Trophoblast cell (in vitro differentiated cells and primary cell): ENCODE data around the gene NDST4.

Experiments
- DNase-seq, 2 donors: peaks; one replicate each; pipeline ENCODE4 v3.0.0-alpha.2; 2016
- H2AFZ ChIP-seq: 2 replicates; pipeline ENCODE4 v1.6.1; 2013; ENCODE audit warnings: low read length, moderate library complexity, mild to moderate bottlenecking; ENCODE audit not compliant: insufficient read depth, poor library complexity
- H2AK5ac ChIP-seq: 2 replicates; pipeline ENCODE4 v1.6.1; 2013; ENCODE audit warnings: mild to moderate bottlenecking, low read length
- H2BK120ac ChIP-seq: 2 replicates; pipeline ENCODE4 v1.6.1; 2013; ENCODE audit warnings: low read length, mild to moderate bottlenecking, moderate library complexity; ENCODE audit not compliant: insufficient read depth, poor library complexity
- H2BK12ac ChIP-seq: 2 replicates; pipeline ENCODE4 v1.6.1; 2013; ENCODE audit warnings: mild to moderate bottlenecking, low read length, moderate library complexity
- H2BK5ac ChIP-seq: 2 replicates; pipeline ENCODE4 v1.6.1; 2013; ENCODE audit warnings: low read length, low read depth, moderate library complexity, mild to moderate bottlenecking; ENCODE audit not compliant: poor library complexity
- H3K14ac ChIP-seq: 2 replicates; pipeline ENCODE4 v1.6.1; 2013; ENCODE audit warnings: mild to moderate bottlenecking, low read length
- H3K18ac ChIP-seq: 2 replicates; pipeline ENCODE4 v1.6.1; 2013; ENCODE audit warnings: mild to moderate bottlenecking, low read length
- H3K23ac ChIP-seq: 2 replicates; pipeline ENCODE4 v1.6.1; 2013; ENCODE audit warnings: low read length
- H3K27ac ChIP-seq: 2 replicates; pipeline ENCODE4 v1.5.1; 2013; ENCODE audit warnings: low read depth, mild to moderate bottlenecking, inconsistent platforms, low read length, moderate library complexity
- H3K27me3 ChIP-seq: 2 replicates; pipeline ENCODE4 v1.6.1; 2013; ENCODE audit warnings: inconsistent platforms, mild to moderate bottlenecking, low read length, moderate library complexity; ENCODE audit not compliant: insufficient read depth
- H3K36me3 ChIP-seq, 2 experiments: 1 replicate in 1 of 2; 2 replicates in 1 of 2; pipeline ENCODE4 v1.6.1; 2013; ENCODE audit warnings: low read length in 2 of 2, mild to moderate bottlenecking in 2 of 2, moderate library complexity in 1 of 2; ENCODE audit not compliant: insufficient read depth in 2 of 2, control insufficient read depth in 1 of 2
- H3K4ac ChIP-seq: 2 replicates; pipeline ENCODE4 v1.6.1; 2013; ENCODE audit warnings: low read depth, mild to moderate bottlenecking, low read length, moderate library complexity
- H3K4me1 ChIP-seq, 2 experiments: 1 replicate in 1 of 2; 2 replicates in 1 of 2; pipeline ENCODE4 v1.6.1; 2013; ENCODE audit warnings: low read length in 2 of 2, mild to moderate bottlenecking in 2 of 2, moderate library complexity in 1 of 2; ENCODE audit not compliant: insufficient read depth in 2 of 2, control insufficient read depth in 1 of 2
- H3K4me2 ChIP-seq: 2 replicates; pipeline ENCODE4 v1.6.1; 2013; ENCODE audit warnings: inconsistent platforms, mild to moderate bottlenecking, low read length, moderate library complexity
- H3K4me3 ChIP-seq: 2 replicates; pipeline ENCODE4 v1.5.1; 2013; ENCODE audit warnings: mild to moderate bottlenecking, low read depth, low read length, inconsistent platforms
- H3K79me1 ChIP-seq: one replicate; pipeline ENCODE4 v1.6.1; 2013; ENCODE audit warnings: low read length
- H3K79me2 ChIP-seq: 2 replicates; pipeline ENCODE4 v1.6.1; 2013; ENCODE audit warnings: low read length, mild to moderate bottlenecking; ENCODE audit not compliant: control insufficient read depth, insufficient read depth, poor library complexity
- H3K9ac ChIP-seq: 2 replicates; pipeline ENCODE4 v1.6.1; 2013; ENCODE audit warnings: mild to moderate bottlenecking, low read length
- H3K9me3 ChIP-seq: 2 replicates; pipeline ENCODE4 v1.6.1; 2013; ENCODE audit warnings: low read depth, mild to moderate bottlenecking, control low read depth, inconsistent platforms, low read length; ENCODE audit not compliant: insufficient read depth
- H4K12ac ChIP-seq: 2 replicates; pipeline ENCODE4 v1.6.1; 2013; ENCODE audit warnings: low read depth, mild to moderate bottlenecking, low read length, moderate library complexity
- H4K8ac ChIP-seq: 2 replicates; pipeline ENCODE4 v1.6.1; 2013; ENCODE audit warnings: low read depth, mild to moderate bottlenecking, low read length, moderate library complexity
- H4K91ac ChIP-seq: one replicate; pipeline ENCODE4 v1.6.1; 2013; ENCODE audit warnings: low read depth, mild to moderate bottlenecking, low read length, moderate library complexity
- WGBS: extraction: QIAGEN DNeasy Blood & Tissue Kit; methylation state at CpG from one replicate; pipeline ENCODE4 v1.1.7; 2013; ENCODE audit warnings: missing lambda C conversion rate; ENCODE audit not compliant: insufficient read length, insufficient coverage; ENCODE audit errors: extremely low coverage; 5-methylcytosine and 5-hydroxymethylcytosine counted together

Gene NDST4

DNA sequence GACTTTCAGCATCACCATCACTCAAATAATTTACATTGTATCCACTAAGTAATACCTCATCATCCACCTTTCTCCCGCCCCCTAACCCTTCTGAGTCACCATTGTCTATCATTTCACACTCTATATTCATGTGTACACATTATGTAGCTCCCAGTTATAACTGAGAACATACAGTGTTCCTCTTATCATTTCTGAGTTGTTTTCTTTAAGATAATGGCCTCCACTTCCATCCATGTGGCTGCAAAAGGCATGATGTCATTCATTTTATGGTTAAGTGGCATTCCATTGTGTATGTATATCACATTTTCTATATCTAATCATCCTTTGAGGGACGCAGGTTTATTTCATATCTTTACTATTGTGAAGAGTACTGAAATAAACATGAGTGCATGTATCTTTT is 14.6 kb upstream of the NDST4 start:
- Histone ChIP-seq H2BK5ac (no peak overlapping the region), H3K79me2 (no peaks in the 10 kb centered on the region), H4K12ac (no peak overlapping the region), H3K9ac (no peak overlapping the region), H2AK5ac (no peak overlapping the region), H3K4me3 (no peak overlapping the region), H2BK120ac (no peak overlapping the region), H3K4me2 (no peak overlapping the region), H4K8ac (no peak overlapping the region), H4K91ac (no peak overlapping the region), H3K18ac (no peak overlapping the region), H2BK12ac (no peak overlapping the region), H3K23ac (no peak overlapping the region), H3K4ac (no peak overlapping the region), H3K36me3 (no peaks in the 10 kb centered on the region), H3K27me3 (no peaks in the 10 kb centered on the region), H3K9me3 (no peaks in the 10 kb centered on the region), H3K4me1 (no peaks in the 10 kb centered on the region), H3K27ac (no peak overlapping the region), H3K14ac (no peak overlapping the region), H2AFZ (no peak overlapping the region), H3K79me1 (no peaks in the 10 kb centered on the region)
- WGBS = no CpG with 5 or more reads among the region's 2 CpGs
- no peak for DNase-seq

DNA sequence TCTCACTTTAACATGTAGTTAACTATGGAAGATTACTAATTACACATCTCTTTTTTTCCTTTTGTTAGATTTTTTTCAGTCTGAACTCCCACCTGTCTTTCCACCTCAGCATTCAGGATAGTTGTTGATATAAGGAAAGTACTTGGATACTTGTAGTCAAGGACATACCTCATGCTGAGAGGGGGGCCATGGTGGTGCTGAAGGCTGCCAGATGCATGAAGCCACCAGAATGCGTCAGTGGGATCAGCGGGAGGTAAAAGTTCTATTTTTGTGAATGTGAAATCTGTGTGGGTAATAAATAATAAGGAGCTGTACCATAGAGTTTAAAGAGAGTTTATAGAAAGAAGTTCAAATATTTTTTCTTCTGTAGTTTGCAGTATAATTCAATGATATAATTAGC is 13.1 kb upstream of the NDST4 start:
- Histone ChIP-seq H3K27ac (no peak overlapping the region), H3K18ac (no peak overlapping the region), H4K8ac (no peak overlapping the region), H3K4me1 (no peaks in the 10 kb centered on the region), H4K12ac (no peak overlapping the region), H2BK12ac (no peak overlapping the region), H2AK5ac (no peak overlapping the region), H3K27me3 (no peaks in the 10 kb centered on the region), H2AFZ (no peak overlapping the region), H3K9me3 (no peaks in the 10 kb centered on the region), H2BK120ac (no peak overlapping the region), H3K14ac (no peak overlapping the region), H3K4me2 (no peak overlapping the region), H3K36me3 (no peaks in the 10 kb centered on the region), H2BK5ac (no peak overlapping the region), H3K9ac (no peak overlapping the region), H3K4ac (no peak overlapping the region), H3K4me3 (no peak overlapping the region), H4K91ac (no peak overlapping the region), H3K79me2 (no peaks in the 10 kb centered on the region), H3K79me1 (no peaks in the 10 kb centered on the region), H3K23ac (no peak overlapping the region)
- WGBS = no CpG with 5 or more reads among the region's 2 CpGs
- no peak for DNase-seq

DNA sequence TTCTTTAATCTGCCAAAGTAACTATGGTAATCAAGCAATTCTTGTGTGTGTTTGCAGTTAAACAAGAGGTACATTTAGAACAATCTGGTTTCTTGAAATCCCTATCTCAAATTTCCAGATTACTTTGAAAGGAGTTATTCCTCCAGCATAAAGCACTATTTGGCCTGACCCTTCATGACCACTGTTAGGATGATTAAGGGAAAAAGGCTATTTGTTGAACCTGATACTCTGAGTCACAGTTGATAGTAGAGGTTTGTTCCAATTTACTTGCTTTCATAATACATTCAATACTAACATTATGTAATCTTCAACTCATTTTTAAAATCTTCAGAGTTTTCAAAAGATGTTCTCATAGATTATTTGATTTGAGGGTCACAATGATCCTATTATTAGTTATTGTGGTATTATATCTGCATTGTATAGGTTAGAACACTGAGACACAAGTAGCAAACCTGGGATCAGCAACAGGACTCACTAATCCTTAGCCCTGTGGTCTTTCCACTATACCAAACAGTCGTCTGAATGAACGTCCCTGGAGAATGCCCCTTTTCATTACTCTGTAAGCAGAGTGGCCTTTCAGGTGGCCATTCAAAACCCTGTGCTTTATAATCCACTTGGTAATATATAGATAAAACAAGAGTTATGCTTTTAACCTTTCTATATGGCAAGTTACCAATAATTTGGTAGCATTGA is 8.1 kb upstream of the NDST4 start:
- H3K4ac ChIP-seq = no peak overlapping the region
- H3K9ac ChIP-seq = no peak overlapping the region
- no peak overlapping the region for H3K4me2 ChIP-seq
- no peaks in the 10 kb centered on the region for H3K9me3 ChIP-seq
- no peak overlapping the region for H3K23ac ChIP-seq
- no peaks in the 10 kb centered on the region for H3K79me1 ChIP-seq
- no peak for DNase-seq
- H2BK5ac ChIP-seq = no peak overlapping the region
- H4K91ac ChIP-seq = no peak overlapping the region
- H3K27ac ChIP-seq = no peak overlapping the region
- H2AFZ ChIP-seq = no peak overlapping the region
- no peak overlapping the region for H2BK120ac ChIP-seq
- no peaks in the 10 kb centered on the region for H3K79me2 ChIP-seq
- H3K4me3 ChIP-seq = no peak overlapping the region
- no peak overlapping the region for H2BK12ac ChIP-seq
- no peak overlapping the region for H4K8ac ChIP-seq
- no peak overlapping the region for H3K18ac ChIP-seq
- no peaks in the 10 kb centered on the region for H3K4me1 ChIP-seq
- H3K36me3 ChIP-seq = no peaks in the 10 kb centered on the region
- no peak overlapping the region for H3K14ac ChIP-seq
- no peaks in the 10 kb centered on the region for H3K27me3 ChIP-seq
- no CpG with 5 or more reads among the region's 2 CpGs for WGBS
- no peak overlapping the region for H4K12ac ChIP-seq
- no peak overlapping the region for H2AK5ac ChIP-seq

DNA sequence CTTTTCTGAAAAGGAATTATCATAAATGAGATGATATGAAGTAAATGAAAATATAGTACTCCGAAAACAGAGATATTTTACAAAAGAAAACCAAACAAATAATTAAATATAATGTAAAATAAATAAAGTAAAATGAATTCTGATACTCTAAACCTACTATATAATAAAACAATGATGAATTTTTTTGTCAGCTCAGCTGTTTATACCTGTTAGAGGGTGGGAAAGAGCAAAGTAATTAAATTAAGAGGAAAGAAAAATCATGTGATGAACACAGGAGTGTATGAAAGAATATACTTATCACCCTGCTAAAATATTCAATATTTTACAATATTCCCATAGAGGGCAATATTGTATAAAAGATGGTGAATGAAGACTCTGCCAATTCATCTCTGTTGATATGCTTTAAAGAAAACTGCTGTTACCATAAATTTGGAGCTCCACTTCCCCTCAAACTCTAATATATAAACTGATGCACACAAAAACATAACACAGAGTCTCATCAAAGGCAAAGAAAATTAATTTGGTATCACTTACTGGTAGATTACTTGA is 6.5 kb upstream of the NDST4 start:
- Histone ChIP-seq H4K12ac (no peak overlapping the region), H4K8ac (no peak overlapping the region), H2BK120ac (no peak overlapping the region), H3K27ac (no peak overlapping the region), H2AFZ (no peak overlapping the region), H3K27me3 (no peaks in the 10 kb centered on the region), H3K9me3 (no peaks in the 10 kb centered on the region), H3K14ac (no peak overlapping the region), H3K18ac (no peak overlapping the region), H3K9ac (no peak overlapping the region), H3K23ac (no peak overlapping the region), H3K4me3 (no peak overlapping the region), H2AK5ac (no peak overlapping the region), H3K4me1 (no peaks in the 10 kb centered on the region), H3K79me2 (no peaks in the 10 kb centered on the region), H3K79me1 (no peaks in the 10 kb centered on the region), H4K91ac (no peak overlapping the region), H2BK5ac (no peak overlapping the region), H2BK12ac (no peak overlapping the region), H3K4me2 (no peak overlapping the region), H3K36me3 (no peaks in the 10 kb centered on the region), H3K4ac (no peak overlapping the region)
- no peak for DNase-seq
- no CpG with 5 or more reads among the region's 1 CpG for WGBS
